HL-60/S4 (cell line): ENCODE measurements around the gene ACOD1.
"Not testable (repeated sequence)": the region's sequence is repeated elsewhere in the genome, so short reads cannot be mapped to it uniquely, and the experiment has no call there.

Source experiments
- in situ Hi-C: fragments of 300-500 bp; cut with MboI; formaldehyde crosslinking; loops from 2 replicates; pipeline ENCODE4 v1.14.3; 2022; ENCODE audit warnings: low sequenced_read_pairs

The ACOD1 gene

DNA sequence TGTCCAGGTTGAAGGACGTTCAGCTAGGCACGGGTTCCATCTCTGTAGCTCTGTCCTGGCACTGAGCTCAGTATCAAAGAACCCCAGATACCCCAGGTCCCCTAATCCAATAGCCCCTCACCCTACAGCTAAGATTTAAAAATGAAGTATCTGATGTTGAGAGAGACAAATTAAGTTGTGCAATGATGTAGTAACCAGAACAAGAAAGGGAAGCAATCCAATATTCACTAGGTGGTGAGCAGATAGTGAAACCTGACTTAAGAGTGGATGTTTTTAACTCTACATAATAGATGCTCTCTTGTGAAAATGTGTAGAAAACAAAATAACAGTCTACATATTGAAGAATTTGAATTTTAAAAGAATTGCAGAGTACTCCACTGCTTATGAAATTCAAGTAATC is 1.8 kb downstream of the ACOD1 start:
- in situ Hi-C loops: no loop called here

DNA sequence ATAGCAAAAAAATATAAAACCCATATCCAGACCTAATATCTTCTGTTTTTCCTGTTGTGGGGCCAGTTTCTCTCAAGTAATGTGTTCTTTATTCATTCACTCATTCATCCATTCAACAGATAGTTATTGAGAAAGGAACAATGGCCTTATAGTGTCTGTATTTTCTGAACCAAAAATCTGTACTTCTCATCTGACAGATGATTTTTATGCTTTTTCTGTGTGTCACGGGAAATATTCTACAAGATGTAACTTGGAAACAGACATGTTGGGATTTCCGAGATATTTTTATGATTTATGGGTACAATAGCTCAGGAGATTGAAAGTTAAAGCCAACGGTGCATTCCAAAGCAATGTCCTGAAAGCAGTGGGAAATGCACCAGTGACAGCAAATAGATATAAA is 5.7 kb downstream of the ACOD1 start:
- in situ Hi-C loops: no loop called here

DNA sequence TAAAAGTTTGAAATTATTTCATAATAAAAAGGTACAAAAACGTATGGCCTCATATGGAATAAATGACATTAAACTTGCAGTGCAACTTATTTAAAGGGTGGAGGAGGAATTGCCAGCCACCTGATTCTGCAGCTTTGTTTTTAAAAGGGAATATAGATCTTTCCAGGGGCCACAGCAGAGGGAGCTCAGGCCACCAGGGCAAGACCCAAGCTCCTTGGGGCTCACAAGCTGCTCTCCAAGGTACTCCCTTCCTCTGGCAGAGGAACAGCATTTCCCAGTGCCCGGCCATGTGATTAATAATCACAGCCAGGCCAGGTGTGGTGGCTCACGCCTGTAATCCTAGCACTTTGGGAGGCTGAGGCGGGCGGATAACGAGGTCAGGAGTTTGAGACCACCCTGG is 6.2 kb downstream of the ACOD1 start:
- in situ Hi-C loops: no loop called here

DNA sequence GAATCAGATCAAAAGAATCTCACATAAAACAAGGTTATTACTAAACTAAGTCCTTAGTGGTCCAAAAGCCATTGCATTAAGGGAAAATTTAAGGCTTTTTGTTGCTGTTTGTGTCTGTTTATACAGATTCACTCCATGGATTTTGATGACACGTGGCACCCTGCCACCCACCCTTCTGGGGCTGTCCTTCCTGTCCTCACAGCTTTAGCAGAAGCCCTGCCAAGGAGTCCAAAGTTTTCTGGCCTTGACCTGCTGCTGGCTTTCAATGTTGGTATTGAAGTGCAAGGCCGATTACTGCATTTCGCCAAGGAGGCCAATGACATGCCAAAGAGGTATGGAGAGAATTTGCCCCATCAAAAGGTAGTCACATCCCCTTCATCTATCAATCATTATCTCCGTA is 6.9 kb downstream of the ACOD1 start:
- in situ Hi-C loops: no loop called here

DNA sequence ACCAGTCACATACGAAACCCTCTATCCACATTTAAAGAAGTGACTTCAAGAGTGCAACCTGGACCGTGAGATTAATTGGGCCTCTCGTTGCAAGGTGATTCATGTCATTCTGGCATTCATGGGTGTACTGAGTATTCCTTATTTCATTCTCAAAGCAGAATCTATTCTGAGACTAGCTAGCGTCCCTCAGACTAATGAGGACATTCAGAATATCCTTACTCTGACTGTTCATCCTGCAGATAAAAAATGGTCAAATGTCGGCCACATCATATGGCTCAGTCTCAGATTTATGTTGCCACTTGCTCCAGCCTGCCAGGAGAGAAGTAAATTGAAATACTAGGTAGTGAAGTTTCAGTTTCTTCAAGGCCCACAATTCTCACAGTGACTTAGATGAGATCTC is 7.3 kb downstream of the ACOD1 start:
- in situ Hi-C loops: no loop called here

DNA sequence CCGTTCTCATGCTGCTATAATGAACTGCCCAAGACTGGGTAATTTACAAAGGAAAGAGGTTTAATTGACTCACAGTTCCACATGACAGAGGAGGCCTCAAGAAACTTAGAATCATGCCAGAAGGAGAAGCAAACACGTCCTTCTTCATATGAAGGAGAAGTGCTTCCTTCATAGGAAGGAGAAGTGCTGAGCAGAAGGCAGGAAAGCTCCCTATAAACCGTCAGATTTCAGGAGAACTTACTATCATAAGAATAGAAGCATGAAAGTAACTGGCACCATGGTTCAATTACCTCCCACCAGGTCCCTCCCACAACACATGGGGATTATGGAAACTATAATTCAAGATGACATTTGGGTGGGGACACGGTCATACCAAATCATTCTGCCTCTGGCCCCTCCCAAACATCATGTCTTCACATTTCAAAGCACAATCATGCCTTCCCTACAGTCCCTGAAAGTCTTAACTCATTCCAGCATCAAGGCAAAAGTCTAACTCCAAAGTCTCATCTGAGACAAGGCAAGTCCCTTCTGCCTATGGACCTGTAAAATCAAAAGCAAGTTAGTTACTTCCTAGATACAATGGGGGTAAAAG is 10.6 kb downstream of the ACOD1 start:
- in situ Hi-C loops: no loop called here

DNA sequence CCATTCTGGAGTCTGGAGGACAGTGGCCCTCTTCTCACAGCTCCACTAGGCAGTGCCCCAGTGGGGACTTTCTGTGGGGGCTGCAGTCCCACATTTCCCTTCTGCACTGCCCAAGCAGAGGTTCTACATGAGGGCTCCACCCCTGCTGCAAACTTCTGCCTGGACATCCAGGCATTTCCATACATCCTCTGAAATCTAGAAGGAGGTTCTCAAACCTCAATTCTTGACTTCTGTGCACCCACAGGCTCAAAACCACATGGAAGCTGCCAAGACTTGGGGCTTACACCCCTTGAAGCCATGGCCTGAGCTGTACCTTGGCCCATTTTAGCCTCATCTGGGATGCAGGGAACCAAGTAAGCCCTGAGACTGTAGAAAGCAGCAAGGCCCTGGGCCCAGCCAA is 11.4 kb downstream of the ACOD1 start:
- in situ Hi-C loops: not testable (repeated sequence)

DNA sequence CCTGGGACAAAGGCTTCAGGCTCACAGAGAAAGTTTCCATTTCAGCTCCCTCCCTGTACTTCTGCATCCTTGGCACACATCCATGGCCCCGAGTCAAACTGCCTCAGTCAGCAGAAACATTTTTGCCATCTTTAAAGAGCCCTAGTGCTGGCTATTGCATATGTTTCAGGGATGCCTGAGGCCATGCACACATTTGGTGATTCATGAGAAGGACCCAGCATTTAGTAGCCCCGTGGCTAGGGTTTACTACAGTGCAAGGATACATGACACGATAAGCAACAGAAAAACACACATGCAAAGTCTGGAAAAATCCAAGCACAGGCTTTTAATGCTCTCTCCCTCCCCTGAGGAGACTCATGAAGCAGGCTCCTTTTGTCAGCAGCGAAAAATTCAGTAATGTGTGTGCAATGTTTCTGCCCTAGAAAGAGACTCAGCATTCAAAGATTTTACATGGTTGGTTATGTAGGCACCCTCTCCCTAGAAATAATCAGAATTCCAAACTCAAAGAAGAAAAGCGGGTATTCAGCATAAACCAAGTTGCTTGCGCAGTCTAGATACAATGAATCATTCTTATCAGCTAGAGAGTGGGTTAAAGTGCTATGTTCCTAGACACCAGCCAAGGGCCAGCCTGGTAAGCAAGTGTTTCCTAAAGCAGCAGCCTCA is 17.6 kb downstream of the ACOD1 start:
- in situ Hi-C loops: no loop called here

DNA sequence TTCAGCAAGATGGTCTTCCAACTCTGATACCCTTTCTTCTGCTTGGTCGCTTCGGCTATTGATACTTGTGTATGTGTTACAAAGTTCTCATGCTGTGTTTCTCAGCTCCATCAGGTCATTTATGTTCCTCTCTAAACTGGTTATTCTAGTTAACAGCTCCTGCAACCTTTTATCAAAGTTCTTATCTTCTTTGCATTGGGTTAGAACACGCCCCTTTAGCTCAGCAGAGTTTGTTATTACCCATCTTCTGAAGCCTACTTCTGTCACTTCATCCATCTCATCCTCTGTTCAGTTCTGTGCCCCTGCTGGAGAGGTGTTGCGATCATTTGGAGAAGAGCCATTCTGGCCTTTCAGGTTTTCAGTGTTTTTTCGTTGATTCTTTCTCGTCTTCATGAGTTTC is 18.7 kb downstream of the ACOD1 start:
- in situ Hi-C loops: no loop called here

DNA sequence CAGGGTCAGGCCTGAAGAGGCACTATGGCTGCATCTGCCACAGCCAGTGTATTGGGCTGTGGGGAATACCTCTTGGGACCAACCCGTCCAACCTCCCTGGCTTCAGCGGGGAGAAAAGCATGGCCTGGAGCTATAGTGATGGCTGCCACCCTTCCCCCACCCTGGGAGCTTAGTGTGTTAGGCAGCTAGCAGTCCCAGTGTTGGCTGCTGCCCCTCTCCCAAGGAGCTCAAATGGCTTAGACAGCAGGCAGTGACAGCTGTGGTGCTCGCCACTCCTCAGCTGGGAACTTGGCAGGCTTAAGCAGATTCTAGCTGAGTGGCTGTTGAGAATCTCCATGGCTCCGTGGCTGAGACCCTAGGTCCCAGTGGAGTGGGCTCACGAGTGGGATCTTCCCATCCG is 19.7 kb downstream of the ACOD1 start:
- in situ Hi-C loops: no loop called here

DNA sequence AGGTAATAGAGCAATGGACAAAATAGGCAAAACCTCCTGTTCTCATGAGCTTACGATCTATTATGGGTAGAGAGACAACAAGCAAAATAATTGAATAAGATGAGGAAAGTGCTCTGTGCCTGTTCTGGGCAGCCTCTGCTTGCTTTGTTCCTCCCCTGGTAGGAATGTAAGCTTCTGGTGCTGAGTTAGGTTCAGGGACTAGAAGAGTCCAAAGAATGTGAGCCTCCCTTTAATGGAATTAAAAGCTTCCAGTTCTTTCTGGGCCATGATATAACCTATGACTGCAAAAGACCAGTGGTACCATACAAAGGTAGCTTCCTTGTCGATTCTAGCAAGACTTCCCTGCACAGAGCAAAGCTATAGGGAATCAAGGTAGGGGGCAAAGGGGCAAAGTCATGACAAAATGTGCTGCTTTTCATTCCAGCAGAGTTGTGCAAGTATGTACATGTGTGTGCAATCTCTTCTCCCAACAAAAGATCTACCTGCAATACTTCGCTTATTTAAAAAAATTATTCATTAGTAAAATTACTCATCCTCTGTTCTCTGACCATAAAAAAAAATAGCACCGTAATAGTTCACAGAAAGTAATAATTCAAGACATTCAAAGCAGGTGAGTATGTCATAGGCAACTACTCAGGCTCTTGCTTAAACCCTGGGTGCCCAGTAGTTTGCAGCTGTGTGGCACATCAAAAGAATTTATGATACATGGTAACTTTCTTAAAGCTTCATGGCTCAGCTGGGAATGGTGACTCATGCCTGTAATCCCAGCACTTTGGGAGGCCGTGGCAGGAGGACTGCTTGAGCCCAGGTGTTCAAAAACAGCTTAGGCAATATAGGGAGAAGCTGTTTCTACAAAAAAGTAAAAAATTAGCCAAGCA is 21.4 kb downstream of the ACOD1 start:
- in situ Hi-C loops: no loop called here

DNA sequence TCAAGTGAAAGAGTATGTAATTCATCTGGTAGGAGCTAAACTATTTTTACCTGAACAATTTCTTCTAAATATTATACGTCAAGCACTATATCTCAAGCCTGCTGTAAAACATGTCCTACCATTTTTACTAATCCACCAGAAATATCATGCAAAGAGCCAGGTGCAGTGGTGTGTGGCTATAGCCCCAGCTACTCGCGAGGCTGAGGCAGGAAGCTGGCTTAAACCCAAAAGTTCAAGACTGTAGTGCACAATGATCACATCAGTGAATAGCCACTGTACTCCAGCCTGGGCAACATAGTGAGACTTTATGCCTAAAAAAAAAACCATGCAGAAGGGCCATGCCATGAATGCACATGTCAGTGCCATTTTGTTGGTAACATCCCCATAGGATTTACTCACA is 22.9 kb downstream of the ACOD1 start:
- in situ Hi-C loops: no loop called here

DNA sequence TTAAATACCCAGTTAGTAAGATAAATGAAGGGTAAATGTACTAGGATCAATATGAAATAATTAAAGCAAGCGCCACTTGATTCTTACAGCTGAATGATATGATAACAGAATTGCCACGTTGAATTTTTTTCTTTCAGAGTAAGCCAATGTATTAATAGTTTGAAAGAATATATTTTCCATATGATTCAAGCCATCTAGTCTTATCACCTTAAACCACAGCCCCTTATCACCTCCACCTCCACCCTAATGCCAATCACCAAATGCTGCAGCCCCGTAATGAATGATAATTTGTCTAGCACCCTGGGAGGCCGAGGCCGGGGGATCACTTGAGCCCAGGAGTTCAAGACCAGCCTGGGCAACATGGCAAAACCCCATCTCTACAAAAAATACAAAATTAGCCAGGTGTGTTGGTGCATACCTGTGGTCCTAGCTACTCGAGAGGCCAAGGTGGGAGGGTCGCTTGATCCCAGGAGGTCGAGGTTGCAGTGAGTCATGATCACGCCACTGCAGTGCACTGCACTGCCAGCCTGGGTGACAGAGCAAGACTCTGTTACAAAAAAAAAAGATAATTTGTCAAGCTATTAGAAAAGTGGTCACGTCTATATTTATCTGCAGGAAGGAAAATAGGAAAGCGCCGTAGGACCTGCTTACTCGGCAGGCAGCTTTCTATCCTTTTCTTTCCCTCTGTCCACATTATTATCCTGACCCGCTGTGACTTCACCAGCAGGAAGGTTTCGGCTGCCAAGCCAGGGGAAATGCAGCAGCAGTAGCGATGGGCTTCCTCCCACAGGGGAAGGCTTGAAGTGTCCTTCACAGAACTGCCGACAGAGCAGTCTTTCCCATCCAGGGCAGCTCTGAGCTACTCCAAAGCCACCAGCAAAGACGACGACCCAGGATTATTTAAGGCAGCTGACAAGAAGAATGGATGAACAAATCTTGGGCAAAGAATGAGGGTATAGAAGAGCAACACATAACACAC is 23.8 kb downstream of the ACOD1 start:
- in situ Hi-C loops: no loop called here

DNA sequence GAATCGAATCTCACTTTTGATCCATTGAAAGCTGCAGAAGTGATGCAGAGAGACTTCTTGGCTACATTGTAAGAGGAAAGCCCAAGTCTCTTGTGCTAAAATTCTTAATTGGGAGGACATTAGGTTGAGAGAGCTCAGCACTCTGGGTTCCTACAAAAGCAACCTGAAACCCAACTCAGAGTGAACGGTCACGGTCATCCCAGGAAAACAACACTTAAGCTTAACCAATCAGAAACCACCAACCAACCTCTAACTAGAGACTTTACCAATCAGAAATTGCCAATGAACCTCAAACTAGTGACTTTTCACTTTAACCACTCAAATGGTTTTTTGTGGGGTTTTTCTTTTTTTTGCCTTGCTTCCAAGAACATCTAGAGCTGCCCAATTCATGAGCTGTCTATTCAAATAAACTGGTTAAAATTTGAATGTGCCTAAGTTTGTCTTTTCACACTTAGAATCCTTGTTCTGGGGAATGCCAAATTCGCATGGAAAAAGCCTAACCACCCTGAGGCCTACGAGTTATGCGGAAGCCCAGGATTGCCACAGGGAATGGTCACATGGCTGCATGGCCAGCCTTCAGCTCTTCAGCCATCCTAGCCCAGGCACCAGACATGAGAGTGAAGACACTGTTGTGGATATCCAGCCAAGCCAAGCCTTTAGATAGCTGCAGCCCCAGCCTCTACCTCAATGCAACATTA is 25.8 kb downstream of the ACOD1 start:
- in situ Hi-C loops: no loop called here

DNA sequence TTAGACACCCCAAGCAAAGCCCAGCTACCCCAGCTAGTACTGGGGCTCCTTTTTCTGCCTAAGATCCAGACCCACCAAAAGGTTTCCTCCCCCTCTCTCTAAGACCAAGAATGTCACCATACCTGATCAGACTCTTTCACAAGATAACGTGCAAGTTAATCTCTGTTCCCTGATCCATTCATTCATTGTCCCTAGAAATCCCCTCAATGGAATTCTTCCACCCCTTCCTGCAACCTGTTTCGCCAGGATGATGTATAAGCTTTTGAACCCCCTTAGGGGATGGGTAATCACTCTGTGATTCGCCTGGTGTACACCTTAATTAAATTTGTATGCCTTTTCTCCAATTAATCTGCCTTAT is 26.3 kb downstream of the ACOD1 start:
- in situ Hi-C loops: no loop called here

DNA sequence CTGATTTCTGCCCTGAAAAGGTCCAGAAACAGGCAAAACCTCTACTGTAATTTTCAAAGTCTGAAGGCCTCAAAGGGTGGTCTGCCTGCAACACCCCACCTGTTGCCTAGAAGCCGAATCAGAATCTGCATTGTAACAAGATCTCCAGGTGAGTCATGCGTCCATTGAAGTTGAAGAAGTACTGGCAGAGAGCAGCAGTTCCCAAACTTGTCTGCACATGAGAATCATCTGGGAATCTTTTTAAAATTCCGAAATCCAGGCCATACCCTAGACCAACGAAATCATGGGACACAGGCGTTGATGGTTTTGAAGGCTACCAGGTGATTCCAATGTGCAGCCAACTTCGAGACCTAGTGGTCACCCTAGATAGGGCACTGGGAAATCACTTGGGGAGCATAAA is 27.6 kb downstream of the ACOD1 start:
- in situ Hi-C loops: no loop called here

DNA sequence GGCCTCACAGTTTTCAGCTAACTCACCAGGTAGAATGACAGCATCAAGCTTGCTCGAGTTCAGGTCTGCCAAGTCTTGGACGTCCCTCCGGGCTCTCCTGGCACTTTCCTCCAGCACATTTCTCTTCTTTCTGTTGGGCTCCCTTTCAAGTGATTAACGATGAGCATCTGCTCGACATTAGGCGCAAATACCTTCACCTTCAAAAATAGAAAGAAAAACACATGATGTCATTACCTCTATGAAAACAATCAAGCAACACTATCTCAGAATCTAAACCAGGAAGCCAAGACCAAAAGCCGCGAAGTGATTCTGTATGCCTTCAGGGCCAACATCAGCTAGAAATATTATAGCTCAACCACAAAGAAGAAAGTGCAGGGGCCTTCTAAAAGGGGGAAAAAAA is 28.2 kb downstream of the ACOD1 start:
- in situ Hi-C loops: no loop called here

DNA sequence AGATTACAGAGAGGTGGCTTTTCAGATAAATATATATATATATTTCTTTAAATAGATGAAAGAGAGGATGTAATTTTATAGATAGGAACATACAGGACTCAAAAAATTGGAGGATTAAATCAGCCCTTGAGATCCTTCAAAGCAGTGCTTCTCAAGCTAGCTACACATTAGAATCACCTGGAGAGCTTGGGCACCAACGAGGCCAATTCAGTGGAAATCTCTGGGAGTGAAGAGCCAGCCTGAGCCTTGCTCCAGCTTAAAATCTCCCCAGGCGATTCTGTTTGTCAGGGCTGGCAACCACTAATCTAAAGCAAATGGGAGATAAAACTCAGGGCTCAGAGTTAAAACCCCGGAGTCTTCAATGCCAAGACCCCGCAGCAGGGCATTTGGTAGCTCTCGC is 28.6 kb downstream of the ACOD1 start:
- in situ Hi-C loops: no loop called here

DNA sequence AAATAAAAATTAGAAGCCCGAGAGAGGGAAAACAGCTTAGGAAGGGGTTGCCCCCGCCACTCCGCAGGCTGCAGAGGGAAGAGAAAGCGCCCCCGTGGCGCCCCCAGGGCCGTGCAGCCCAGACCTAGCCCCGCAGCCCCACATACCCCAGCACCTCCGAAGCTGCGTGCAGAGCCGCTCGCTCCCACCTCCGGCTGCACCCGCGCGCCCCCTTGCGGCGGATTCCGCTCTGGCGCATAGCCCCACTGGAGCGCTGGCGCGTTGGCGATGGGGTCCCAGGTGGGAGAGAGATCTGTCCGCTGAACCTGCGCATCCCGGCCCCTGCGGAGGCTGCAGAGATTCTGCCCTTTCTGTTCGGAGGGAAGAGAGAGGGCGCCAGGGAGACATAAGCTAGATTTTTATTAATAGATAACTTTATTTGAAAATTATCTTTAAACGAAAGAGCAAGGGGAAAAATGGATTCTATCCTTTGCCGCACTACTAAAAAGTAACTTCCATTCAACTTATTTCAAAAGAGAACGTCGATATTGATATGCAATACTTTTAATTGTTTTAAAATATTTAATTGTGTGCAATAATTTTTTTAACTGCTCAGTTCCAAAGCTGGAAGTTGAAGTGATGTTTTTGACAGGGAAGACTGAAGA is 31.9 kb downstream of the ACOD1 start:
- in situ Hi-C loops: no loop called here

DNA sequence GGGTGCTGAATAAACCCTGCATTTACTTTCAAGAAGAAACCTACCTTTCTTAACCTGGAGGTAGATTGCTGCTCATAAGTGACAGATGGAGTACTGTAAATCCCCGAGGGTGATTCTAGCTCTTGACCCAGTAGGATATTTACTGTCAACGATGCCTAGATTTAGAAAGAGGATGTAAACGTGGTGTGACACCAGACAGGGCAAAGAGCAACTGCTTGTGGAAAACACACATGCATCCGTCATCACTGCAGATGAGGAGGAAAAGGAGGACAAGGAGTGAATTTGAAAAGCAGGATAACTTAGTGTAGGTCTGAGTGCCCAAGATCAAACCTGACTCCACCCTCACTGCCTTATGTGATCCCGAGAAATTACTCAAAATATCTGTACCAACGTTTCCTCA is 33.8 kb downstream of the ACOD1 start:
- in situ Hi-C loops: no loop called here
